ENCODE data around the gene SPATA46.

DNA sequence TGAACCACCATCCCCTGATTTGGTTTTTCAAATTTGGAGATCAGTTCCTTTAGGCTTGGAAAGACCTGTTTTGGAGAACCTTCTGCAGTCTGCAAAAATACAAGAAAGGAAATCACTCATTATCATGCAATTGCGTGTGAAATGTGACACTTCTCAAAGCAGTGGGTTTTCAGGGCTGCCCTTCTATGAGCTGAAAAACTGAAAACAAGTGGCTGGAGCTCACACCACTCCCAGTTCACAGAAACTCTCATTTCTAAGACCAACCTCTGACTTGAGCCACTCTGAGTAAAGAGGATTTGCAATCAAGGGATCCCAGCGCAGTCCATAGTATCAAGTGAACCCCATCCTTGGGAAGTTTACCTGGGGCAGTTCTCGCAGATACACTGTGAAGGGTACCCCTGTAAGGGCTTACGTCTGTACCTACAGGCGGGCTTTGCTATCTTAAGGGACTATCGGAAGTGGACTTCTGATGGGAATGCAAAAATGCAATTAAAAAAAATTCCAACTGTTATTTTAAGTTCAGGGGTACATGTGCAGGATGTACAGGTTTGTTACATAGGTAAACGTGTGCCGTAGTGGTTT, 22.4 kb upstream of the SPATA46 start:
- no peak for TF ChIP-seq TEAD4 (IDR thresholded peaks at IDR 0.05; ENCODE audit: borderline replicate concordance, insufficient read depth)
- no peak for TF ChIP-seq YY1 (IDR thresholded peaks at IDR 0.05; ENCODE audit: low read depth)
- TF ChIP-seq, protein P1, sequence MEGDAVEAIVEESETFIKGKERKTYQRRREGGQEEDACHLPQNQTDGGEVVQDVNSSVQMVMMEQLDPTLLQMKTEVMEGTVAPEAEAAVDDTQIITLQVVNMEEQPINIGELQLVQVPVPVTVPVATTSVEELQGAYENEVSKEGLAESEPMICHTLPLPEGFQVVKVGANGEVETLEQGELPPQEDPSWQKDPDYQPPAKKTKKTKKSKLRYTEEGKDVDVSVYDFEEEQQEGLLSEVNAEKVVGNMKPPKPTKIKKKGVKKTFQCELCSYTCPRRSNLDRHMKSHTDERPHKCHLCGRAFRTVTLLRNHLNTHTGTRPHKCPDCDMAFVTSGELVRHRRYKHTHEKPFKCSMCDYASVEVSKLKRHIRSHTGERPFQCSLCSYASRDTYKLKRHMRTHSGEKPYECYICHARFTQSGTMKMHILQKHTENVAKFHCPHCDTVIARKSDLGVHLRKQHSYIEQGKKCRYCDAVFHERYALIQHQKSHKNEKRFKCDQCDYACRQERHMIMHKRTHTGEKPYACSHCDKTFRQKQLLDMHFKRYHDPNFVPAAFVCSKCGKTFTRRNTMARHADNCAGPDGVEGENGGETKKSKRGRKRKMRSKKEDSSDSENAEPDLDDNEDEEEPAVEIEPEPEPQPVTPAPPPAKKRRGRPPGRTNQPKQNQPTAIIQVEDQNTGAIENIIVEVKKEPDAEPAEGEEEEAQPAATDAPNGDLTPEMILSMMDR (IDR thresholded peaks at IDR 0.05): no peak
- TF ChIP-seq, protein P2, sequence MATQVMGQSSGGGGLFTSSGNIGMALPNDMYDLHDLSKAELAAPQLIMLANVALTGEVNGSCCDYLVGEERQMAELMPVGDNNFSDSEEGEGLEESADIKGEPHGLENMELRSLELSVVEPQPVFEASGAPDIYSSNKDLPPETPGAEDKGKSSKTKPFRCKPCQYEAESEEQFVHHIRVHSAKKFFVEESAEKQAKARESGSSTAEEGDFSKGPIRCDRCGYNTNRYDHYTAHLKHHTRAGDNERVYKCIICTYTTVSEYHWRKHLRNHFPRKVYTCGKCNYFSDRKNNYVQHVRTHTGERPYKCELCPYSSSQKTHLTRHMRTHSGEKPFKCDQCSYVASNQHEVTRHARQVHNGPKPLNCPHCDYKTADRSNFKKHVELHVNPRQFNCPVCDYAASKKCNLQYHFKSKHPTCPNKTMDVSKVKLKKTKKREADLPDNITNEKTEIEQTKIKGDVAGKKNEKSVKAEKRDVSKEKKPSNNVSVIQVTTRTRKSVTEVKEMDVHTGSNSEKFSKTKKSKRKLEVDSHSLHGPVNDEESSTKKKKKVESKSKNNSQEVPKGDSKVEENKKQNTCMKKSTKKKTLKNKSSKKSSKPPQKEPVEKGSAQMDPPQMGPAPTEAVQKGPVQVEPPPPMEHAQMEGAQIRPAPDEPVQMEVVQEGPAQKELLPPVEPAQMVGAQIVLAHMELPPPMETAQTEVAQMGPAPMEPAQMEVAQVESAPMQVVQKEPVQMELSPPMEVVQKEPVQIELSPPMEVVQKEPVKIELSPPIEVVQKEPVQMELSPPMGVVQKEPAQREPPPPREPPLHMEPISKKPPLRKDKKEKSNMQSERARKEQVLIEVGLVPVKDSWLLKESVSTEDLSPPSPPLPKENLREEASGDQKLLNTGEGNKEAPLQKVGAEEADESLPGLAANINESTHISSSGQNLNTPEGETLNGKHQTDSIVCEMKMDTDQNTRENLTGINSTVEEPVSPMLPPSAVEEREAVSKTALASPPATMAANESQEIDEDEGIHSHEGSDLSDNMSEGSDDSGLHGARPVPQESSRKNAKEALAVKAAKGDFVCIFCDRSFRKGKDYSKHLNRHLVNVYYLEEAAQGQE (IDR thresholded peaks at IDR 0.05; ENCODE audit: low read depth, low read length): no peak
- no peak for TF ChIP-seq CHD2 (IDR thresholded peaks at IDR 0.05; ENCODE audit: low read length, partially characterized antibody)
- TF ChIP-seq EP300 (IDR thresholded peaks at IDR 0.05; ENCODE audit: borderline replicate concordance in 1 of 2, low read depth in 1 of 2, low read length in 1 of 2): no peak
- no peak for TF ChIP-seq RFX5 (IDR thresholded peaks at IDR 0.05; ENCODE audit: low read length)
- TF ChIP-seq, protein P3, sequence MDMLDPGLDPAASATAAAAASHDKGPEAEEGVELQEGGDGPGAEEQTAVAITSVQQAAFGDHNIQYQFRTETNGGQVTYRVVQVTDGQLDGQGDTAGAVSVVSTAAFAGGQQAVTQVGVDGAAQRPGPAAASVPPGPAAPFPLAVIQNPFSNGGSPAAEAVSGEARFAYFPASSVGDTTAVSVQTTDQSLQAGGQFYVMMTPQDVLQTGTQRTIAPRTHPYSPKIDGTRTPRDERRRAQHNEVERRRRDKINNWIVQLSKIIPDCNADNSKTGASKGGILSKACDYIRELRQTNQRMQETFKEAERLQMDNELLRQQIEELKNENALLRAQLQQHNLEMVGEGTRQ (IDR thresholded peaks at IDR 0.05; ENCODE audit: borderline replicate concordance, low read depth, low read length): no peak
- no peak for TF ChIP-seq GABPA (IDR thresholded peaks at IDR 0.05; ENCODE audit: low read depth)
- no peak for TF ChIP-seq EZH2phosphoT487 (IDR thresholded peaks at IDR 0.05; ENCODE audit: borderline replicate concordance, low read depth)
- TF ChIP-seq POLR2AphosphoS5 (IDR thresholded peaks at IDR 0.05; ENCODE audit: low read depth, low read length): no peak
- no peak for TF ChIP-seq GATA2 (CRISPR knock-in tag; IDR thresholded peaks at IDR 0.05)
